IMR-90 (cell line): ENCODE data around the gene EAF1. TPM values are rescaled to one million over a fixed set of nuclear protein-coding genes. Genes with fewer than 3 reads are reported as not detected.

Experiments
- ATAC-seq: fragments of 200-7000 bp; cut with Tn5 transposase; 2 replicates; pipeline ENCODE4 v1.9.1; 2020; ENCODE audit warnings: low read depth, mild to moderate bottlenecking, moderate library complexity
- BruUV-seq: library from RNA; stranded (reverse); fragments of 400-500 nt; replicated peaks from 2 replicates; lab custom pipeline; 2021; lab: Mats Ljungman, UMichigan
- CTCF ChIA-PET: fragments of 300-600 bp; formaldehyde crosslinking; extraction: SDS; loops from one replicate; lab custom pipeline; 2021; ENCODE audit warnings: antibody characterized with exemption; lab: Yijun Ruan, JAX
- POLR2A ChIA-PET: fragments of 300-600 bp; sonication (Branson Sonifier 250); formaldehyde crosslinking; loops from one replicate; lab custom pipeline; 2022; ENCODE audit warnings: antibody characterized with exemption; ENCODE audit not compliant: unreplicated experiment; lab: Charles Lee
- DNase-seq: peaks from one replicate; pipeline ENCODE4 v3.0.0; 2013
- H2AFZ ChIP-seq: replicated peaks from 2 replicates; pipeline ENCODE3; 2013; ENCODE audit warnings: low read length, mild to moderate bottlenecking; ENCODE audit not compliant: poor library complexity
- H2AK5ac ChIP-seq: 2 replicates; pipeline ENCODE4 v1.6.1; 2013; ENCODE audit warnings: low read depth, low read length, inconsistent platforms
- H2AK9ac ChIP-seq: replicated peaks from 2 replicates; pipeline ENCODE3; 2013; ENCODE audit warnings: mild to moderate bottlenecking, low read depth, low read length, moderate library complexity; ENCODE audit not compliant: poor library complexity
- H2BK120ac ChIP-seq: 2 replicates; pipeline ENCODE4 v1.6.1; 2013; ENCODE audit warnings: low read depth, low read length, inconsistent platforms
- H2BK15ac ChIP-seq: 3 replicates; pipeline ENCODE4 v1.6.1; 2013; ENCODE audit warnings: low read depth, low read length, inconsistent platforms
- H2BK20ac ChIP-seq: 2 replicates; pipeline ENCODE4 v1.6.1; 2013; ENCODE audit warnings: low read depth, mild to moderate bottlenecking, inconsistent platforms, low read length, moderate library complexity
- H2BK5ac ChIP-seq: 2 replicates; pipeline ENCODE4 v1.6.1; 2013; ENCODE audit warnings: mild to moderate bottlenecking, low read depth, low read length, inconsistent platforms; ENCODE audit not compliant: poor library complexity, severe bottlenecking
- H3K14ac ChIP-seq: replicated peaks from 2 replicates; pipeline ENCODE4 v1.6.1; 2013; ENCODE audit warnings: low read depth, low read length, inconsistent platforms
- H3K18ac ChIP-seq: 2 replicates; pipeline ENCODE4 v1.6.1; 2013; ENCODE audit warnings: low read depth, low read length, control low read depth
- H3K23ac ChIP-seq: 2 replicates; pipeline ENCODE4 v1.6.1; 2013; ENCODE audit warnings: low read depth, low read length, inconsistent platforms
- H3K27ac ChIP-seq: 2 replicates; pipeline ENCODE4 v1.5.1; 2013; ENCODE audit warnings: mild to moderate bottlenecking, control low read depth, low read length; ENCODE audit not compliant: insufficient read depth
- H3K27me3 ChIP-seq: 2 replicates; pipeline ENCODE4 v1.6.1; 2013; ENCODE audit warnings: low read length; ENCODE audit not compliant: control insufficient read depth, insufficient read depth
- H3K36me3 ChIP-seq: 2 replicates; pipeline ENCODE4 v1.6.1; 2013; ENCODE audit warnings: low read length, mixed read lengths; ENCODE audit not compliant: control insufficient read depth, insufficient read depth
- H3K4ac ChIP-seq: 2 replicates; pipeline ENCODE4 v1.6.1; 2013; ENCODE audit warnings: low read depth, low read length, inconsistent platforms
- H3K4me1 ChIP-seq: 2 replicates; pipeline ENCODE4 v1.6.1; 2013; ENCODE audit warnings: low read length, mixed read lengths; ENCODE audit not compliant: control insufficient read depth, insufficient read depth
- H3K4me2 ChIP-seq: 2 replicates; pipeline ENCODE4 v1.6.1; 2013; ENCODE audit warnings: low read depth, mild to moderate bottlenecking, control low read depth, low read length, moderate library complexity
- H3K4me3 ChIP-seq: 2 replicates; pipeline ENCODE4 v1.5.1; 2013; ENCODE audit warnings: low read depth, mild to moderate bottlenecking, control low read depth, low read length, moderate library complexity; ENCODE audit not compliant: insufficient read depth
- H3K56ac ChIP-seq: 2 replicates; pipeline ENCODE4 v1.6.1; 2013; ENCODE audit warnings: low read length, inconsistent platforms; ENCODE audit not compliant: insufficient read depth; ENCODE audit errors: extremely low read depth
- H3K79me1 ChIP-seq, 2 experiments: 2 replicates each; pipeline ENCODE4 v1.6.1; 2013; ENCODE audit warnings: low read length in 2 of 2, inconsistent platforms in 1 of 2, low read depth in 1 of 2
- H3K9ac ChIP-seq: 2 replicates; pipeline ENCODE4 v1.6.1; 2013; ENCODE audit warnings: low read depth, low read length, control low read depth
- H3K9me1 ChIP-seq: 2 replicates; pipeline ENCODE4 v1.6.1; 2013; ENCODE audit warnings: low read length, inconsistent platforms; ENCODE audit not compliant: insufficient read depth
- H3K9me3 ChIP-seq: 2 replicates; pipeline ENCODE4 v1.6.1; 2013; ENCODE audit warnings: low read length; ENCODE audit not compliant: control insufficient read depth, insufficient read depth
- H4K20me1 ChIP-seq: 2 replicates; pipeline ENCODE4 v1.6.1; 2013; ENCODE audit warnings: low read length, inconsistent platforms; ENCODE audit not compliant: insufficient read depth
- H4K5ac ChIP-seq: 2 replicates; pipeline ENCODE4 v1.6.1; 2013; ENCODE audit warnings: mild to moderate bottlenecking, low read depth, low read length, control low read depth
- H4K8ac ChIP-seq, 2 experiments: 2 replicates each; pipeline ENCODE4 v1.6.1; 2013; ENCODE audit warnings: low read depth in 2 of 2, low read length in 2 of 2, control low read depth in 1 of 2, inconsistent platforms in 1 of 2
- H4K91ac ChIP-seq: 2 replicates; pipeline ENCODE4 v1.6.1; 2013; ENCODE audit warnings: low read depth, low read length, inconsistent platforms; ENCODE audit not compliant: insufficient read depth
- BHLHE40 ChIP-seq: fragments of 150-350 bp; IDR thresholded peaks from 2 replicates; pipeline ENCODE4 v1.6.1; 2016; ENCODE audit warnings: mild to moderate bottlenecking, low read depth, low read length
- CEBPB ChIP-seq: IDR thresholded peaks from 2 replicates; pipeline ENCODE4 v1.6.1; 2012; ENCODE audit warnings: low read depth, low read length, improper control_type of control experiment
- CTCF ChIP-seq: conservative IDR thresholded peaks from 2 replicates; pipeline ENCODE4 v1.5.1; 2012; ENCODE audit warnings: mild to moderate bottlenecking, low read depth, low read length, improper control_type of control experiment
- FOS ChIP-seq: fragments of 150-350 bp; IDR thresholded peaks from 2 replicates; pipeline ENCODE4 v1.6.1; 2016; ENCODE audit warnings: low read depth, low read length
- MAFK ChIP-seq: IDR thresholded peaks from 2 replicates; pipeline ENCODE4 v1.6.1; 2012; ENCODE audit warnings: low read depth, low read length, improper control_type of control experiment
- MAZ ChIP-seq: IDR thresholded peaks from 2 replicates; pipeline ENCODE4 v1.6.1; 2012; ENCODE audit warnings: low read depth, mild to moderate bottlenecking, low read length, improper control_type of control experiment, moderate library complexity, borderline replicate concordance
- MXI1 ChIP-seq: IDR thresholded peaks from 2 replicates; pipeline ENCODE4 v1.6.1; 2012; ENCODE audit warnings: low read depth, mild to moderate bottlenecking, low read length, moderate library complexity, borderline replicate concordance
- NFE2L2 ChIP-seq: fragments of 150-350 bp; IDR thresholded peaks from 2 replicates; pipeline ENCODE4 v1.6.1; 2016; ENCODE audit warnings: low read depth, mild to moderate bottlenecking, low read length
- RAD21 ChIP-seq: IDR thresholded peaks from 2 replicates; pipeline ENCODE4 v1.6.1; 2012; ENCODE audit warnings: low read length, improper control_type of control experiment
- RCOR1 ChIP-seq: IDR thresholded peaks from 2 replicates; pipeline ENCODE4 v1.6.1; 2012; ENCODE audit warnings: mild to moderate bottlenecking, low read length, improper control_type of control experiment; ENCODE audit not compliant: insufficient replicate concordance
- SMC3 ChIP-seq: fragments of 150-350 bp; IDR thresholded peaks from 2 replicates; pipeline ENCODE4 v1.6.1; 2016; ENCODE audit warnings: low read depth, mild to moderate bottlenecking, antibody characterized with exemption, low read length, moderate library complexity
- USF2 ChIP-seq: fragments of 150-350 bp; IDR thresholded peaks from 2 replicates; pipeline ENCODE4 v1.6.1; 2017; ENCODE audit warnings: mild to moderate bottlenecking, antibody characterized with exemption, low read length, low read depth
- WGBS, 2 experiments: methylation state at CpG; one replicate each; pipeline versions ENCODE4 v1.1.5 to v1.1.7; 2013; ENCODE audit warnings: missing lambda C conversion rate in 2 of 2; ENCODE audit not compliant: insufficient read length in 1 of 2; ENCODE audit errors: extremely low coverage in 2 of 2; 5-methylcytosine and 5-hydroxymethylcytosine counted together
- dilution Hi-C: fragments of 300-500 bp; cut with HindIII; formaldehyde crosslinking; loops from one replicate; pipeline ENCODE4 v1.14.3; 2018; ENCODE audit warnings: low sequenced_read_pairs; ENCODE audit not compliant: unreplicated experiment
- in situ Hi-C: fragments of 300-500 bp; cut with MboI; formaldehyde crosslinking; loops from 3 replicates; pipeline ENCODE4 v1.14.3; 2019; ENCODE audit warnings: low sequenced_read_pairs, inconsistent platforms, mixed read lengths
- intact Hi-C: fragments of 100-400 bp; cut with micrococcal nuclease; formaldehyde crosslinking; loops from 2 replicates; pipeline ENCODE4 v1.10.0; 2022
- polyA plus RNA-seq, 3 experiments: library from polyadenylated mRNA; depleted of rRNA; stranded (reverse); fragments of >200 nt; gene quantifications; 2 replicates each; pipeline ENCODE4 v1.2.3, GENCODE V29; 2012; ENCODE audit warnings: low replicate concordance in 1 of 3
- total RNA-seq: library from RNA; depleted of rRNA; stranded (reverse); fragments of >200 nt; gene quantifications from 2 replicates; pipeline ENCODE4 v1.2.3, GENCODE V29; 2012
- TF ChIP-seq, protein P1 (sequence below): fragments of 150-350 bp; IDR thresholded peaks from 2 replicates; pipeline ENCODE4 v1.6.1; 2016; ENCODE audit warnings: low read depth, mild to moderate bottlenecking, low read length, moderate library complexity, borderline replicate concordance

The EAF1 gene
- total and polyA plus RNA-seq, 2 of the 4 experiments (the other 2 are of a cell fraction), result 7.0 to 21.3 TPM

DNA sequence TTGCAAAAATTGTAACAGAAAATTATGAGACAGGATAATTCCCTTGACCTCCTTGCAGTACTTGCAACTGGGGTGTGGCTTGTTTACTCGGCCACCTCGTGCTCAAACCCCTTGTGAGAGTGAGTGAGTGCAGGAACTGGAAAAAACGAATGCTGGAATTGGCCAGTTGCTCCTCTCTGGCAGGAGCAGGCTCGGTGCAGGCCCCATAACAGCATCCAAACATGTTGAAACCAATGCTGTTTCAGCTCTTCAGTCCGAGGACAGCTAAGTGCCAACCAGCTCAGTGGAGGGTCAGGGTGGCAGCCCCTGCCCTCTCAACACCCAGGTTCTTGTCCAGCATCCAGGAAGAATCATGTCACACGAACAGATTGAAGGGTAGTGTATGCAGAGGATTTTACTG, 36.9 kb upstream of the EAF1 start:
- Histone ChIP-seq H4K20me1 (no peaks in the 10 kb centered on the region), H4K91ac (no peak overlapping the region), H2AK9ac (no peak overlapping the region), H3K4me3 (no peak overlapping the region), H3K23ac (no peak overlapping the region), H3K56ac (no peak overlapping the region), H2AFZ (no peak overlapping the region), H3K27me3 (no peaks in the 10 kb centered on the region), H3K4me1 (no peaks in the 10 kb centered on the region), H3K4ac (no peak overlapping the region), H2BK120ac (no peak overlapping the region), H2BK20ac (no peak overlapping the region), H3K79me1 (no peaks in the 10 kb centered on the region), H3K4me2 (no peak overlapping the region), H2BK5ac (no peak overlapping the region), H2BK15ac (no peak overlapping the region), H2AK5ac (no peak overlapping the region), H3K9me1 (no peaks in the 10 kb centered on the region), H4K5ac (no peak overlapping the region), H3K27ac (no peak overlapping the region), H3K14ac (no peak overlapping the region), H3K36me3 (no peaks in the 10 kb centered on the region), H3K9ac (no peak overlapping the region), H4K8ac (no peak overlapping the region), H3K18ac (no peak overlapping the region), H3K9me3 (peaks cover 4% of the 10 kb centered on the region)
- no peak for DNase-seq
- TF ChIP-seq CTCF (no peak), USF2 (no peak), RAD21 (no peak), FOS (no peak), MAFK (no peak), MAZ (no peak), MXI1 (no peak), BHLHE40 (no peak), NFE2L2 (no peak), SMC3 (no peak), CEBPB (no peak), RCOR1 (no peak)
- TF ChIP-seq, protein P1, sequence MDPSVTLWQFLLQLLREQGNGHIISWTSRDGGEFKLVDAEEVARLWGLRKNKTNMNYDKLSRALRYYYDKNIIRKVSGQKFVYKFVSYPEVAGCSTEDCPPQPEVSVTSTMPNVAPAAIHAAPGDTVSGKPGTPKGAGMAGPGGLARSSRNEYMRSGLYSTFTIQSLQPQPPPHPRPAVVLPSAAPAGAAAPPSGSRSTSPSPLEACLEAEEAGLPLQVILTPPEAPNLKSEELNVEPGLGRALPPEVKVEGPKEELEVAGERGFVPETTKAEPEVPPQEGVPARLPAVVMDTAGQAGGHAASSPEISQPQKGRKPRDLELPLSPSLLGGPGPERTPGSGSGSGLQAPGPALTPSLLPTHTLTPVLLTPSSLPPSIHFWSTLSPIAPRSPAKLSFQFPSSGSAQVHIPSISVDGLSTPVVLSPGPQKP, result no peak
- intact Hi-C loops, result no loop called here
- WGBS, 2 experiments, result 63% methylated on average over 3 of the region's 6 CpGs; no CpG with 5 or more reads in 1 of the 2 experiments
- CTCF ChIA-PET, result interaction anchor here (0.7 kb wide), 1 partner anchor 169 kb away, joined by 6 read pairs; no protein-coding TSS in a partner anchor
- dilution Hi-C loops, result no loop called here
- no TSS peak for BruUV-seq
- ATAC-seq, result no peak
- in situ Hi-C loops, result loop anchor here (25.0 kb wide), 1 partner anchor 278 kb away; no protein-coding TSS in a partner anchor
- POLR2A ChIA-PET, result no interaction called here
